ENCODE results near the gene ENTHD1. TPM values are rescaled to one million over a fixed set of nuclear protein-coding genes. Genes with fewer than 3 reads are reported as not detected.

The ENTHD1 gene
- total RNA-seq, 4 donors from 2014 or later, result 0.14 TPM; not detected in 3

DNA sequence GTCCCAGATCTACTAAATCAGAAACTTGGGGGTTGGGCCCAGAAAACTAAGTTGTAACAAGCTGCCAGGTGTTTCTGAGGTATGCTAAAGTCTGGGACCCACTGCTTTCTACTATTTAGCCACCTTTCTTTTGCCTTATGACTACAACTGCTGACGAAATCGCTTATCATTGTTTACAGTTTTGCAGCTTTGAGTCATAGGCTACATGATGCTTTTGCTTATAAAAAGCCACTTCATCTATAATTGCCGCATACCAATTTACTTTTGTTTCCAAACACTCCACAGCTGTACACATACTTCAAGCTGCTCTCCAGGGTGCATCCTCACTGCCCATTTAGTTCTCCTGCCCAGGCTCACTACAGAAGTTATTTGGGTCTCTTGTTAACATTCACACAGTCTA lies 144.7 kb downstream of the ENTHD1 start:
- no peak for TF ChIP-seq CTCF (IDR thresholded peaks at IDR 0.05)
- TF ChIP-seq POLR2A (IDR thresholded peaks at IDR 0.05), result no peak
- Histone ChIP-seq H3K4me1 (no peaks in the 10 kb centered on the region), H3K36me3 (no peaks in the 10 kb centered on the region), H3K27me3 (no peaks in the 10 kb centered on the region), H3K27ac (no peak overlapping the region), H3K9me3 (no peaks in the 10 kb centered on the region), H3K4me3 (no peak overlapping the region)
- no peak for DNase-seq
- intact Hi-C loops (cut with DNase I; ENCODE audit: low total_unique reads), result no loop called here

DNA sequence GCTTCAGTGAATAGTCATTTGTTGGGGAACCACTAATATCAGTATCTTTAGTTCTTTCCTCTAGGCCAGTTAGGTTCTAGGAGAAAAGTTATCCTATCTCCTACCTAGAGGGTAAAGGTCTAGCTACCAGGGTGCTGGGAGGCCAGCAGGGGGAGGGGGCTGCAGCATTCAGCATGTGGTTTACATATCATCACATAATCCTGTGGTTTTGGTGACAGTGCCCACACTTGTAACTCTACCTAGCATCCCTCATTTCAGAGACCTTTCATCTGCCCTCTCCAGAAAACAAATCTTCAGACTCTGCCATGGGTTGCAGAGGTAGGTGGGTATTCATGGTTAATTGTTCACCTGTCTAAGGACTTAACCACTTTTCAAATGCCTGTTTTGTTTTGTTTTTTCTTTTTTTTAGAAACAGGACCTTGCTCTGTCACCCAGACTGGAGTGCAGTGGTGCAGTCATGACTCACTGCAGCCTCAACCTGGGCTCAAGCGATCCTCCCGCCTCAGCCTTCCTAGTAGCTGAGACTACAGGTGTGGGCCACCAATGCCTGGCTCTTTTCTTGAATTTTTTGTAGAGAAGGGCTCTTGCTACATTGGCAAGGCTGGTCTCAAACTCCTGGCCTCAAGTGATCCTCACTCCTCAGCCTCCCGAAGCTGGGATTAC lies 146.8 kb downstream of the ENTHD1 start:
- no peak for DNase-seq
- Histone ChIP-seq H3K4me3 (no peak overlapping the region), H3K27me3 (no peaks in the 10 kb centered on the region), H3K27ac (no peak overlapping the region), H3K4me1 (no peaks in the 10 kb centered on the region), H3K9me3 (no peaks in the 10 kb centered on the region), H3K36me3 (no peaks in the 10 kb centered on the region)
- intact Hi-C loops (cut with DNase I; ENCODE audit: low total_unique reads), result no loop called here
- no peak for TF ChIP-seq POLR2A (IDR thresholded peaks at IDR 0.05)
- TF ChIP-seq CTCF (IDR thresholded peaks at IDR 0.05), result no peak

- Histone ChIP-seq H3K4me1 (no peaks in the 10 kb centered on the region), H3K36me3 (no peaks in the 10 kb centered on the region), H3K27ac (no peak overlapping the region), H3K9me3 (no peaks in the 10 kb centered on the region), H3K4me3 (no peak overlapping the region), H3K27me3 (no peaks in the 10 kb centered on the region)
- intact Hi-C loops (cut with DNase I; ENCODE audit: low total_unique reads), result no loop called here
- no peak for DNase-seq
- TF ChIP-seq CTCF (IDR thresholded peaks at IDR 0.05) (no peak), POLR2A (IDR thresholded peaks at IDR 0.05) (no peak)
These were observed 147.8 kb downstream of the ENTHD1 start for GRCh38 chr22:39745789-39746188.

DNA sequence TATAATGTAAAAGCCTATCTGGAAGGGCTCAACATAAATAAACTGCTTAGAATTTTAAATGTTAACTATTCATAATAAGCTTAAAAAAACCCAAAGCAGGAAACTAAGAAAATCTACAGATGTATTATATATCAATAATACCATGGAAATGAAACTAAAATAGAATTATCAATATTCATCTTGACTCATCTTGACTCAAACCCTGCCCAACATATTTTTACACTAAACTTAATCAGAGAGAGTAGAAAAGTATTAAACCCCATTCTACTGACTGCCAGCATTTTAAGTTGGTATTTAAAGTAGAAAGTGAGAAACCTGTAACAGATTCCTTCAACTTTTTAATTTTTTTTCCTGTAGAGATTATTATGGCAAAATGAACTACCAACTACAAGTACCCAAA lies 149.2 kb downstream of the ENTHD1 start:
- no peaks in the 10 kb centered on the region for H3K27me3 ChIP-seq
- intact Hi-C loops (cut with DNase I; ENCODE audit: low total_unique reads), result no loop called here
- no peak overlapping the region for H3K27ac ChIP-seq
- H3K4me3 ChIP-seq, result no peak overlapping the region
- no peak for DNase-seq
- H3K9me3 ChIP-seq, result no peaks in the 10 kb centered on the region
- H3K36me3 ChIP-seq, result no peaks in the 10 kb centered on the region
- no peak for TF ChIP-seq CTCF (IDR thresholded peaks at IDR 0.05)
- TF ChIP-seq POLR2A (IDR thresholded peaks at IDR 0.05), result no peak
- no peaks in the 10 kb centered on the region for H3K4me1 ChIP-seq

DNA sequence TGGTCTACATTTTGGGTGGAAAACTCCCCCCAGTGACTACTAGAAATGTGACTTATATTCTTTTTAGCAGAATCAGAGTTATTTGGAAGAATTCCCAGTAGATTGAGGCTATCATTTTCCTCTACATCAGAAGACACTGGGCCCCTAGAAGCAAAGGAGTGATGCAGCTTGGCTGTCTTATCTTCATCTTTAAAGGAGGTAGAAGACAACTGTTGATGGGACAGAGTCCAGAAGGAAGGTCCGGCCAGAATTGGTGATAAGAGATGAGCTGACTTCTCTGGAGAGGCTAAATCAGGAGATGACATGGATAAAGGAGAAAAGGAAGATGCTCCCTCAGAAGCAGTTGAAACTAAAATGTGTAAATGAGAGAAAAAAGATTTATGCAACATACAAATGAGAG lies 149.6 kb downstream of the ENTHD1 start:
- no peaks in the 10 kb centered on the region for H3K4me1 ChIP-seq
- H3K27me3 ChIP-seq, result no peaks in the 10 kb centered on the region
- no peaks in the 10 kb centered on the region for H3K36me3 ChIP-seq
- TF ChIP-seq POLR2A (IDR thresholded peaks at IDR 0.05) (no peak), CTCF (IDR thresholded peaks at IDR 0.05) (no peak)
- H3K27ac ChIP-seq, result no peak overlapping the region
- intact Hi-C loops (cut with DNase I; ENCODE audit: low total_unique reads), result no loop called here
- DNase-seq, result no peak
- no peak overlapping the region for H3K4me3 ChIP-seq
- no peaks in the 10 kb centered on the region for H3K9me3 ChIP-seq

Data from uterus (tissue), 4 donors.